H54 (cell line): ENCODE data around the gene CNKSR3.

Experiments
- DNase-seq: peaks from one replicate; pipeline ENCODE4 v3.0.0; 2011; ENCODE audit warnings: low spot score, mixed read lengths; ENCODE audit not compliant: insufficient read length
- FAIRE-seq: peaks from 3 replicates; lab custom pipeline; 2011; peaks lifted over from hg19 to GRCh38; lab: Jason Lieb, UNC
- POLR2A ChIP-seq: IDR thresholded peaks from 2 replicates; pipeline ENCODE4 v1.6.1; 2011; ENCODE audit warnings: low read depth, mild to moderate bottlenecking, low read length

Gene CNKSR3

GRCh38 chr6:154487367-154488247 is 22.9 kb downstream of the CNKSR3 start:
- DNase-seq: no peak
- FAIRE-seq: no peak
- no peak for TF ChIP-seq POLR2A

- FAIRE-seq: no peak
- DNase-seq: no peak
- no peak for TF ChIP-seq POLR2A
Measured at GRCh38 chr6:154485815-154486214, 24.7 kb downstream of the CNKSR3 start.

- TF ChIP-seq POLR2A: no peak
- FAIRE-seq: no peak
- DNase-seq: no peak
Measured at GRCh38 chr6:154484942-154485341, 25.5 kb downstream of the CNKSR3 start.

- TF ChIP-seq POLR2A: no peak
- FAIRE-seq (no peak), DNase-seq (no peak)
Measured at GRCh38 chr6:154482858-154483257, 27.6 kb downstream of the CNKSR3 start.

- FAIRE-seq (no peak), DNase-seq (no peak)
- TF ChIP-seq POLR2A: no peak
Measured at GRCh38 chr6:154481521-154482013, 28.9 kb downstream of the CNKSR3 start.

GRCh38 chr6:154479771-154480639 is 30.5 kb downstream of the CNKSR3 start:
- no peak for TF ChIP-seq POLR2A
- FAIRE-seq (no peak), DNase-seq (no peak)

- no peak for TF ChIP-seq POLR2A
- FAIRE-seq: no peak
- no peak for DNase-seq
Measured at GRCh38 chr6:154479351-154479769, 31.1 kb downstream of the CNKSR3 start.

GRCh38 chr6:154478701-154479060 is 31.8 kb downstream of the CNKSR3 start:
- DNase-seq (no peak), FAIRE-seq (no peak)
- TF ChIP-seq POLR2A: no peak

- no peak for FAIRE-seq
- TF ChIP-seq POLR2A: no peak
- DNase-seq: no peak
Measured at GRCh38 chr6:154478021-154478700, 32.3 kb downstream of the CNKSR3 start.

GRCh38 chr6:154476494-154476893 is 34.0 kb downstream of the CNKSR3 start:
- no peak for TF ChIP-seq POLR2A
- no peak for FAIRE-seq
- no peak for DNase-seq

- DNase-seq (peak; percentile 66), FAIRE-seq (peak; percentile 77)
- TF ChIP-seq POLR2A: no peak
Measured at GRCh38 chr6:154474648-154475428, 35.6 kb downstream of the CNKSR3 start.

- TF ChIP-seq POLR2A: no peak
- FAIRE-seq (no peak), DNase-seq (no peak)
Measured at GRCh38 chr6:154473324-154473723, 37.2 kb downstream of the CNKSR3 start.
